Astrocyte (in vitro differentiated cells and primary cell): ENCODE results near the gene GPR119. TPM values are rescaled to one million over a fixed set of nuclear protein-coding genes. Genes with fewer than 3 reads are reported as not detected.

Experiments used
- DNase-seq: peaks from one replicate; pipeline ENCODE4 v3.0.0-alpha.2; 2010; ENCODE audit warnings: low read depth
- FAIRE-seq: peaks from 2 replicates; lab custom pipeline; 2011; peaks lifted over from hg19 to GRCh38; lab: Jason Lieb, UNC
- H2AFZ ChIP-seq: 2 replicates; pipeline ENCODE4 v1.6.0; 2012; ENCODE audit warnings: low read depth, low read length, inconsistent platforms
- H3K27ac ChIP-seq: 2 replicates; pipeline ENCODE4 v1.5.1; 2011; ENCODE audit warnings: low read depth, low read length, inconsistent platforms
- H3K27me3 ChIP-seq: 2 replicates; pipeline ENCODE4 v1.6.0; 2011; ENCODE audit warnings: low read length, inconsistent platforms; ENCODE audit not compliant: insufficient read depth
- H3K36me3 ChIP-seq: 2 replicates; pipeline ENCODE4 v1.5.1; 2011; ENCODE audit warnings: low read length, inconsistent platforms; ENCODE audit not compliant: insufficient read depth
- H3K4me1 ChIP-seq: 2 replicates; pipeline ENCODE4 v1.5.1; 2011; ENCODE audit warnings: low read length, inconsistent platforms; ENCODE audit not compliant: insufficient read depth
- H3K4me2 ChIP-seq: 2 replicates; pipeline ENCODE4 v1.6.0; 2012; ENCODE audit warnings: low read length, inconsistent platforms
- H3K4me3 ChIP-seq: 2 replicates; pipeline ENCODE4 v1.5.1; 2011; ENCODE audit warnings: low read depth, mild to moderate bottlenecking, low read length, inconsistent platforms; ENCODE audit not compliant: insufficient read depth
- H3K79me2 ChIP-seq: 2 replicates; pipeline ENCODE4 v1.6.0; 2012; ENCODE audit warnings: mild to moderate bottlenecking, low read length, inconsistent platforms; ENCODE audit not compliant: insufficient read depth
- H3K9ac ChIP-seq: 2 replicates; pipeline ENCODE4 v1.6.0; 2012; ENCODE audit warnings: mild to moderate bottlenecking, low read length, inconsistent platforms
- H3K9me3 ChIP-seq: 2 replicates; pipeline ENCODE4 v1.5.1; 2012; ENCODE audit warnings: low read depth, mild to moderate bottlenecking, low read length, inconsistent platforms; ENCODE audit not compliant: insufficient read depth
- H4K20me1 ChIP-seq: 2 replicates; pipeline ENCODE4 v1.6.0; 2012; ENCODE audit warnings: low read length, inconsistent platforms; ENCODE audit not compliant: insufficient read depth
- H3K27ac Mint-ChIP-seq: one replicate; pipeline ENCODE4 v1.8.0; 2021; ENCODE audit warnings: mild to moderate bottlenecking, mixed read lengths; ENCODE audit not compliant: unreplicated experiment
- H3K27me3 Mint-ChIP-seq: one replicate; pipeline ENCODE4 v1.8.0; 2021; ENCODE audit warnings: low read depth, mixed read lengths; ENCODE audit not compliant: unreplicated experiment
- H3K36me3 Mint-ChIP-seq: one replicate; pipeline ENCODE4 v1.8.0; 2021; ENCODE audit warnings: low read depth, mixed read lengths; ENCODE audit not compliant: unreplicated experiment
- H3K4me1 Mint-ChIP-seq: one replicate; pipeline ENCODE4 v1.8.0; 2021; ENCODE audit warnings: low read depth, mixed read lengths; ENCODE audit not compliant: unreplicated experiment
- H3K4me3 Mint-ChIP-seq: one replicate; pipeline ENCODE4 v1.8.0; 2021; ENCODE audit warnings: mild to moderate bottlenecking, moderate library complexity, mixed read lengths; ENCODE audit not compliant: unreplicated experiment
- H3K9me3 Mint-ChIP-seq: one replicate; pipeline ENCODE4 v1.8.0; 2021; ENCODE audit warnings: mild to moderate bottlenecking, mixed read lengths; ENCODE audit not compliant: unreplicated experiment
- EZH2 ChIP-seq: IDR thresholded peaks from 2 replicates; pipeline ENCODE4 v1.6.1; 2012; ENCODE audit warnings: mild to moderate bottlenecking, low read length, inconsistent platforms; ENCODE audit not compliant: insufficient read depth
- total RNA-seq: library from RNA; stranded (reverse); gene quantifications from 2 replicates; pipeline ENCODE4 v1.2.1, GENCODE V29; 2021
- TF ChIP-seq, protein P1 (sequence below): IDR thresholded peaks from 2 replicates; pipeline ENCODE4 v1.5.1; 2011; ENCODE audit warnings: low read depth, mild to moderate bottlenecking, inconsistent platforms, low read length, moderate library complexity; ENCODE audit not compliant: insufficient read depth

Gene GPR119
- total RNA-seq, 1 donor from 2014 or later, result not detected

DNA sequence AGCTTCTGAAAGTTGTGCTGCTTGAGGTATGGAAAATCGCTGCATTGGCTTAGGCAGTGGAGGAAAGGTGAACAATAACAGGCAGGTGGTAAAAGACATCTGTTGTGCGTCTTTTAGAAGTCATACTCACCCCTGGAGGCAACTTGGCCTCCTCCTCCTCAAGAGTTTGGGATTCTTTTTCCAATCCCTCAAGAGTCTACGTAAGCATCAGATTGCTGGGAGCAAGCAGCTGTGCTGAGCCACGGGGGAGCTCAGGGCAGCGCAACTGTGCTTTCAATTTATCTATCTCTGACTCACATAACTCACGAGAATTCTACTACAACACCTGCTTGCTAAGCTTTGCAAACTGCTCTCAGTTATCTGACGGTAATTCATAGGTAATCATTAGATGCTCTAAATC lies 9.9 kb upstream of the GPR119 start:
- Mint-ChIP-seq H3K27me3 (peaks cover 15% of the 10 kb centered on the region), H3K27ac (no peak overlapping the region), H3K4me1 (no peaks in the 10 kb centered on the region), H3K36me3 (no peaks in the 10 kb centered on the region), H3K4me3 (no peak overlapping the region), H3K9me3 (no peaks in the 10 kb centered on the region)
- Histone ChIP-seq H3K9me3 (no peaks in the 10 kb centered on the region), H3K9ac (no peak overlapping the region), H3K27me3 (no peaks in the 10 kb centered on the region), H3K4me1 (no peaks in the 10 kb centered on the region), H3K27ac (no peak overlapping the region), H3K79me2 (no peaks in the 10 kb centered on the region), H3K36me3 (no peaks in the 10 kb centered on the region), H3K4me2 (no peak overlapping the region), H4K20me1 (no peaks in the 10 kb centered on the region), H3K4me3 (no peak overlapping the region), H2AFZ (no peak overlapping the region)
- no peak for DNase-seq
- TF ChIP-seq, protein P1, sequence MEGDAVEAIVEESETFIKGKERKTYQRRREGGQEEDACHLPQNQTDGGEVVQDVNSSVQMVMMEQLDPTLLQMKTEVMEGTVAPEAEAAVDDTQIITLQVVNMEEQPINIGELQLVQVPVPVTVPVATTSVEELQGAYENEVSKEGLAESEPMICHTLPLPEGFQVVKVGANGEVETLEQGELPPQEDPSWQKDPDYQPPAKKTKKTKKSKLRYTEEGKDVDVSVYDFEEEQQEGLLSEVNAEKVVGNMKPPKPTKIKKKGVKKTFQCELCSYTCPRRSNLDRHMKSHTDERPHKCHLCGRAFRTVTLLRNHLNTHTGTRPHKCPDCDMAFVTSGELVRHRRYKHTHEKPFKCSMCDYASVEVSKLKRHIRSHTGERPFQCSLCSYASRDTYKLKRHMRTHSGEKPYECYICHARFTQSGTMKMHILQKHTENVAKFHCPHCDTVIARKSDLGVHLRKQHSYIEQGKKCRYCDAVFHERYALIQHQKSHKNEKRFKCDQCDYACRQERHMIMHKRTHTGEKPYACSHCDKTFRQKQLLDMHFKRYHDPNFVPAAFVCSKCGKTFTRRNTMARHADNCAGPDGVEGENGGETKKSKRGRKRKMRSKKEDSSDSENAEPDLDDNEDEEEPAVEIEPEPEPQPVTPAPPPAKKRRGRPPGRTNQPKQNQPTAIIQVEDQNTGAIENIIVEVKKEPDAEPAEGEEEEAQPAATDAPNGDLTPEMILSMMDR, result no peak
- no peak for TF ChIP-seq EZH2
- FAIRE-seq, result no peak

- TF ChIP-seq, protein P1, result peak; percentile 64
- no peak for TF ChIP-seq EZH2
- H3K36me3 ChIP-seq, result no peaks in the 10 kb centered on the region
Observed at GRCh38 chrX:130393451-130394074, 8.1 kb upstream of the GPR119 start.

GRCh38 chrX:130386408-130386808 lies 934 bp upstream of the GPR119 start:
- Histone ChIP-seq H3K27ac (no peak overlapping the region), H3K9ac (no peak overlapping the region), H3K4me2 (no peak overlapping the region), H3K27me3 (no peaks in the 10 kb centered on the region), H3K9me3 (no peaks in the 10 kb centered on the region), H3K36me3 (no peaks in the 10 kb centered on the region), H3K4me1 (no peaks in the 10 kb centered on the region), H2AFZ (no peak overlapping the region), H3K79me2 (no peaks in the 10 kb centered on the region), H3K4me3 (no peak overlapping the region), H4K20me1 (no peaks in the 10 kb centered on the region)
- Mint-ChIP-seq H3K36me3 (no peaks in the 10 kb centered on the region), H3K27me3 (peaks cover 2% of the 10 kb centered on the region), H3K27ac (no peak overlapping the region), H3K4me1 (no peaks in the 10 kb centered on the region), H3K4me3 (no peak overlapping the region), H3K9me3 (no peaks in the 10 kb centered on the region)
- FAIRE-seq (no peak), DNase-seq (no peak)
- TF ChIP-seq, protein P1, result no peak
- no peak for TF ChIP-seq EZH2

More at GRCh38 chrX:130393451-130394074, 8.1 kb upstream of the GPR119 start:
- Histone ChIP-seq H2AFZ (no peak overlapping the region), H3K9ac (no peak overlapping the region), H3K9me3 (no peaks in the 10 kb centered on the region), H3K27me3 (no peaks in the 10 kb centered on the region), H4K20me1 (no peaks in the 10 kb centered on the region), H3K4me2 (no peak overlapping the region), H3K79me2 (no peaks in the 10 kb centered on the region), H3K4me1 (no peaks in the 10 kb centered on the region), H3K27ac (no peak overlapping the region), H3K4me3 (no peak overlapping the region)
- peaks cover 7% of the 10 kb centered on the region for H3K27me3 Mint-ChIP-seq
- H3K4me1 Mint-ChIP-seq, result no peaks in the 10 kb centered on the region
- no peaks in the 10 kb centered on the region for H3K36me3 Mint-ChIP-seq
- DNase-seq (peak; percentile 15), FAIRE-seq (peak; percentile 82)
- no peak overlapping the region for H3K4me3 Mint-ChIP-seq
- no peak overlapping the region for H3K27ac Mint-ChIP-seq
- H3K9me3 Mint-ChIP-seq, result no peaks in the 10 kb centered on the region
